ENCODE results near the gene SRMS.

Gene SRMS

DNA sequence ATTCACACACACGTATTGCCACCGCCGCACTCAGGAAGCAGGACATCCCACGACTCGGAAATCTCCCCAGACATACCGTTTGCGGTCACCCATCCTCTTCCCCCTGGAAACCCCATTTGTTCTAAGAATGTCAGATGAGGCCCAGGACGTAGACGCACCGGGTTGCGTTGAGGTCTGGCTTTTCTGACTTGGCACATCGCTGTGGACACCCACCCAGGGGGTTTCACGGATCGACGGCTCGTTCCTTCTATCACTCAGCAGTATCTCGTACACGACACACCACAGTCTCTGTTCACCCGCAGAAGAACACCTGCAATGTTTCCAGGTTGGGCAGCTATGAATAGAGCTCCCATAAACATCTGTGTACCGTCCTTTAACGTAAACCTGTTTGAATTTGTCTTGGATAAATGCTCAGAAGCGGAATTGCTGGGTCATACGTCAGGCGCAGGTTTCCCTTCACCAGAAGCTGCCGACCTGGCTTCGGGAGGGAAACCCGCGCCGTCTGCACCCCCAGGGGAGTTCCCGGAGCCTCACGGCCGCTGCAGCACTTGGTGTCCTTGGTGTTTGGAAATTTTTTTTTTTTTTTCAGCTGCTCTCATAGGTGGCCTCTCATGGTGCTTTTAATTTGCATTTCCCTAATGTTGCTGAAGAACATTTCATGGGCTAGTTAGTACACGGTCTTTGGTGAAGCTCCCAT is 39.3 kb downstream of the SRMS start:
- Histone ChIP-seq H2AFZ (ENCODE audit: low read length) (no peak overlapping the region), H4K20me1 (ENCODE audit: insufficient read depth, low read length) (no peaks in the 10 kb centered on the region), H3K4me2 (ENCODE audit: low read depth, low read length) (no peak overlapping the region; the same call in 1 of the 2 replicates), H3K9me2 (replicated peaks; ENCODE audit: insufficient read depth, low read length) (no peaks in the 10 kb centered on the region), H3K27me3 (replicated peaks; ENCODE audit: insufficient read depth, low read length) (peaks cover 100% of the 10 kb centered on the region), H3K36me3 (replicated peaks; ENCODE audit: insufficient read depth, low read length) (no peaks in the 10 kb centered on the region), H3K9me3 (replicated peaks; ENCODE audit: insufficient read depth, low read length) (no peaks in the 10 kb centered on the region), H3K4me1 (ENCODE audit: low read length) (no peaks in the 10 kb centered on the region), H3K9ac (ENCODE audit: low read length) (no peak overlapping the region), H3F3A (ENCODE audit: insufficient read depth, low read length) (no peaks in the 10 kb centered on the region), H3K4me3 (ENCODE audit: low read length) (no peak overlapping the region), H3K79me2 (ENCODE audit: low read length) (no peaks in the 10 kb centered on the region), H3K27ac (ENCODE audit: low read length) (no peak overlapping the region)
- DNase-seq, result no peak
- TF ChIP-seq, protein P1, sequence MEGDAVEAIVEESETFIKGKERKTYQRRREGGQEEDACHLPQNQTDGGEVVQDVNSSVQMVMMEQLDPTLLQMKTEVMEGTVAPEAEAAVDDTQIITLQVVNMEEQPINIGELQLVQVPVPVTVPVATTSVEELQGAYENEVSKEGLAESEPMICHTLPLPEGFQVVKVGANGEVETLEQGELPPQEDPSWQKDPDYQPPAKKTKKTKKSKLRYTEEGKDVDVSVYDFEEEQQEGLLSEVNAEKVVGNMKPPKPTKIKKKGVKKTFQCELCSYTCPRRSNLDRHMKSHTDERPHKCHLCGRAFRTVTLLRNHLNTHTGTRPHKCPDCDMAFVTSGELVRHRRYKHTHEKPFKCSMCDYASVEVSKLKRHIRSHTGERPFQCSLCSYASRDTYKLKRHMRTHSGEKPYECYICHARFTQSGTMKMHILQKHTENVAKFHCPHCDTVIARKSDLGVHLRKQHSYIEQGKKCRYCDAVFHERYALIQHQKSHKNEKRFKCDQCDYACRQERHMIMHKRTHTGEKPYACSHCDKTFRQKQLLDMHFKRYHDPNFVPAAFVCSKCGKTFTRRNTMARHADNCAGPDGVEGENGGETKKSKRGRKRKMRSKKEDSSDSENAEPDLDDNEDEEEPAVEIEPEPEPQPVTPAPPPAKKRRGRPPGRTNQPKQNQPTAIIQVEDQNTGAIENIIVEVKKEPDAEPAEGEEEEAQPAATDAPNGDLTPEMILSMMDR (IDR thresholded peaks at IDR 0.05; ENCODE audit: low read length), result no peak

DNA sequence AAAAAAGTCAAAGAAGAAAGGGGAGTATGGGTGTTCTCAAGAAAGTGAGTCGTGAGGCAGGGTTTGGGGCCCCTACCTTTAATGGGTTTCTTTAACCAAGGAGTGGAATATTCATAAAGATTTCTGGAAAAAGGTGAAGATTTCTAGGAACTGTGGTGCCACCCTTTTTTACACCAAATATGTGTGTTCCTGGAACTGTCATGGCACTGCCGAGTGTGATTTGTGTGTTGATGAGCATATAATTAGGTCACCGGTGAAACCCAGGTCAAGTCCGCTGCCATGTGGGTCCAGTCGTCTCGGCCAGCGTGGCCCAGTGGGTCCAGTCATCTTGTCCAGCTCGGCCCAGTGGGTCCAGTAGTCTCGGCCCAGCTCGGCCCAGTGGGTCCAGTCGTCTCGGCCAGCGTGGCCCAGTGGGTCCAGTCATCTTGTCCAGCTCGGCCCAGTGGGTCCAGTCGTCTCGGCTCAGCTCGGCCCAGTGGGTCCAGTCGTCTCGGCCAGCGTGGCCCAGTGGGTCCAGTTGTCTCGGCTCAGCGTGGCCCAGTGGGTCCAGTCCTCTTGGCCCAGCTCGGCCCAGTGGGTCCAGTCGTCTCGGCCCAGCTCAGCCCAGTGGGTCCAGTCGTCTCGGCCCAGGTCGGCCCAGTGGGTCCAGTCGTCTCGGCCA is 40.3 kb downstream of the SRMS start:
- H3K79me2 ChIP-seq (ENCODE audit: low read length), result no peaks in the 10 kb centered on the region
- no peaks in the 10 kb centered on the region for H4K20me1 ChIP-seq (ENCODE audit: insufficient read depth, low read length)
- H3K36me3 ChIP-seq (replicated peaks; ENCODE audit: insufficient read depth, low read length), result no peaks in the 10 kb centered on the region
- TF ChIP-seq EZH2phosphoT487 (IDR thresholded peaks at IDR 0.05; ENCODE audit: low read length) (no peak), EZH2 (optimal IDR thresholded peaks at IDR 0.05; ENCODE audit: low read depth, low read length) (no peak)
- TF ChIP-seq, protein P1 (IDR thresholded peaks at IDR 0.05; ENCODE audit: low read length), result no peak
- no peak overlapping the region for H3K4me3 ChIP-seq (ENCODE audit: low read length)
- H3F3A ChIP-seq (ENCODE audit: insufficient read depth, low read length), result no peaks in the 10 kb centered on the region
- no peaks in the 10 kb centered on the region for H3K9me3 ChIP-seq (replicated peaks; ENCODE audit: insufficient read depth, low read length)
- peaks cover 97% of the 10 kb centered on the region for H3K27me3 ChIP-seq (replicated peaks; ENCODE audit: insufficient read depth, low read length)
- DNase-seq, result no peak
- no peak overlapping the region for H3K27ac ChIP-seq (ENCODE audit: low read length)
- no peak overlapping the region for H3K4me2 ChIP-seq (ENCODE audit: low read depth, low read length)
- no peaks in the 10 kb centered on the region for H3K9me2 ChIP-seq (replicated peaks; ENCODE audit: insufficient read depth, low read length)
- no peak overlapping the region for H3K9ac ChIP-seq (ENCODE audit: low read length)
- peaks cover 4% of the 10 kb centered on the region for H3K4me1 ChIP-seq (ENCODE audit: low read length)
- no peak overlapping the region for H2AFZ ChIP-seq (ENCODE audit: low read length)

DNA sequence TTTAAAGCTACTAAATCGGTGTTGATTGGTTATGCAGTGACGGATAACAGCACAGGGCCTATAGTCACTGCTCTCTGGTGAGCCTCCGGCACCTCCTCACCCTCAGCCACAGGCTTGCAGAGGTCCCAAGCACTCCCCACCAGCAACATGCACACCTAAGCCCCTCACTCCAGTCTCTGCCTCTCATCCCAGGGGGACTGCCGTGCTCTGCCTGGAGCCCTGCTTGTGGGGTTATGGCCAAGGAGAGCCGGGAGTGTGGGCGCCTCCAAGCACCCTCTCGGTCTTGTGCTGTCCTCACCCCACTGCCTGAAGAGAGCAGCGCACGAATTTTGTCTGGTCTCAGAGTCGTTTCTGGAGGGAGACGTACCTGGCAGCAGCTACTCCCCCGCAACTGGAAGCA is 41.8 kb downstream of the SRMS start:
- H3K9me3 ChIP-seq (replicated peaks; ENCODE audit: insufficient read depth, low read length), result no peaks in the 10 kb centered on the region
- no peak overlapping the region for H3K4me3 ChIP-seq (ENCODE audit: low read length)
- no peak overlapping the region for H3K9ac ChIP-seq (ENCODE audit: low read length)
- no peak overlapping the region for H3K4me2 ChIP-seq (ENCODE audit: low read depth, low read length)
- H3K4me1 ChIP-seq (ENCODE audit: low read length), result peaks cover 8% of the 10 kb centered on the region
- no peaks in the 10 kb centered on the region for H3K36me3 ChIP-seq (replicated peaks; ENCODE audit: insufficient read depth, low read length)
- no peak for DNase-seq
- H2AFZ ChIP-seq (ENCODE audit: low read length), result no peak overlapping the region
- no peaks in the 10 kb centered on the region for H3K79me2 ChIP-seq (ENCODE audit: low read length)
- TF ChIP-seq EZH2 (optimal IDR thresholded peaks at IDR 0.05; ENCODE audit: low read depth, low read length) (no peak), EZH2phosphoT487 (IDR thresholded peaks at IDR 0.05; ENCODE audit: low read length) (no peak)
- TF ChIP-seq, protein P1 (IDR thresholded peaks at IDR 0.05; ENCODE audit: low read length), result no peak
- H3K27ac ChIP-seq (ENCODE audit: low read length), result no peak overlapping the region
- H3F3A ChIP-seq (ENCODE audit: insufficient read depth, low read length), result no peaks in the 10 kb centered on the region
- peaks cover 82% of the 10 kb centered on the region for H3K27me3 ChIP-seq (replicated peaks; ENCODE audit: insufficient read depth, low read length)
- no peaks in the 10 kb centered on the region for H4K20me1 ChIP-seq (ENCODE audit: insufficient read depth, low read length)
- no peaks in the 10 kb centered on the region for H3K9me2 ChIP-seq (replicated peaks; ENCODE audit: insufficient read depth, low read length)

Measured in MM.1S (cell line).